Activated CD4-positive, alpha-beta memory T cell treated with anti-CD3 and anti-CD28 coated beads for 36 hours (primary cell): ENCODE data around the gene SON. TPM values are rescaled to one million over a fixed set of nuclear protein-coding genes. Genes with fewer than 3 reads are reported as not detected.
A peak's percentile ranks its signal among the peaks of the same experiment; 100 is the strongest.

Experiments
- CTCF ChIA-PET: fragments of 350-600 bp; sonication (Branson Sonifier 250); formaldehyde crosslinking; loops from one replicate; lab custom pipeline; 2021; ENCODE audit warnings: antibody characterized with exemption, inconsistent platforms; lab: Charles Lee
- POLR2A ChIA-PET: fragments of 350-600 bp; sonication (Branson Sonifier 250); formaldehyde crosslinking; loops from one replicate; lab custom pipeline; 2021; ENCODE audit warnings: antibody characterized with exemption; lab: Charles Lee
- DNase-seq: peaks from one replicate; pipeline ENCODE4 v3.0.0-alpha.2; 2020
- H3K27ac Mint-ChIP-seq: one replicate; pipeline ENCODE4 v1.8.0; 2021; ENCODE audit warnings: mixed read lengths
- H3K27me3 Mint-ChIP-seq: one replicate; pipeline ENCODE4 v1.8.0; 2021; ENCODE audit warnings: mixed read lengths
- H3K36me3 Mint-ChIP-seq: one replicate; pipeline ENCODE4 v1.8.0; 2021; ENCODE audit warnings: mixed read lengths
- H3K4me1 Mint-ChIP-seq: one replicate; pipeline ENCODE4 v1.8.0; 2021; ENCODE audit warnings: low read depth, mixed read lengths
- H3K4me3 Mint-ChIP-seq: one replicate; pipeline ENCODE4 v1.8.0; 2021; ENCODE audit warnings: mild to moderate bottlenecking, mixed read lengths
- H3K9me3 Mint-ChIP-seq: one replicate; pipeline ENCODE4 v1.8.0; 2021; ENCODE audit warnings: mixed read lengths
- intact Hi-C: fragments of 100-400 bp; cut with micrococcal nuclease; formaldehyde crosslinking; loops from one replicate; pipeline ENCODE4 v1.15.1; 2023
- total RNA-seq, 2 experiments: library from RNA; stranded (reverse); gene quantifications; one replicate each; pipeline ENCODE4 v1.2.3, GENCODE V29; 2021

SON gene
- total RNA-seq, 2 experiments from 2014 or later = 270 to 279 TPM

- peaks cover 9% of the 10 kb centered on the region for H3K4me1 Mint-ChIP-seq
- CTCF ChIA-PET = no interaction called here
These were observed 23.9 kb upstream of the SON start for GRCh38 chr21:33518899-33519298.

GRCh38 chr21:33522297-33522952 lies 20.4 kb upstream of the SON start:
- Mint-ChIP-seq H3K9me3 (no peaks in the 10 kb centered on the region), H3K4me1 (no peaks in the 10 kb centered on the region), H3K4me3 (no peak overlapping the region), H3K36me3 (peaks cover 31% of the 10 kb centered on the region), H3K27ac (no peak overlapping the region), H3K27me3 (no peaks in the 10 kb centered on the region)
- intact Hi-C loops = no loop called here
- CTCF ChIA-PET = interaction anchor here (0.6 kb wide), 1 partner anchor 9 kb away, joined by 3 read pairs; no protein-coding TSS in a partner anchor
- POLR2A ChIA-PET = no interaction called here
- DNase-seq = no peak

More at GRCh38 chr21:33518899-33519298, 23.9 kb upstream of the SON start:
- Mint-ChIP-seq H3K9me3 (no peaks in the 10 kb centered on the region), H3K4me3 (no peak overlapping the region), H3K27me3 (no peaks in the 10 kb centered on the region), H3K36me3 (peaks cover 44% of the 10 kb centered on the region), H3K27ac (no peak overlapping the region)
- POLR2A ChIA-PET = no interaction called here
- no peak for DNase-seq
- intact Hi-C loops = no loop called here

- H3K36me3 Mint-ChIP-seq = peaks cover 32% of the 10 kb centered on the region
- DNase-seq = no peak
- intact Hi-C loops = no loop called here
- H3K9me3 Mint-ChIP-seq = no peaks in the 10 kb centered on the region
- no peaks in the 10 kb centered on the region for H3K4me1 Mint-ChIP-seq
- CTCF ChIA-PET = interaction anchor here (2.3 kb wide), 1 partner anchor 83 kb away, joined by 6 read pairs; no protein-coding TSS in a partner anchor
- H3K4me3 Mint-ChIP-seq = no peak overlapping the region
- POLR2A ChIA-PET = no interaction called here
- H3K27ac Mint-ChIP-seq = no peak overlapping the region
- H3K27me3 Mint-ChIP-seq = no peaks in the 10 kb centered on the region
These were observed 19.9 kb upstream of the SON start for GRCh38 chr21:33522953-33523349.

- Mint-ChIP-seq H3K4me3 (no peak overlapping the region), H3K4me1 (peaks cover 1% of the 10 kb centered on the region), H3K27ac (no peak overlapping the region), H3K9me3 (no peaks in the 10 kb centered on the region), H3K27me3 (no peaks in the 10 kb centered on the region), H3K36me3 (peaks cover 66% of the 10 kb centered on the region)
- POLR2A ChIA-PET = interaction anchor here (1.0 kb wide), 1 partner anchor 12 kb away, joined by 5 read pairs; the partner anchor contains the start of gene SON
- intact Hi-C loops = no loop called here
- no peak for DNase-seq
- CTCF ChIA-PET = interaction anchor here (0.7 to 1.6 kb wide), 2 partner anchors 9 to 75 kb away, joined by 3 to 5 read pairs; no protein-coding TSS in a partner anchor
These were observed 11.8 kb upstream of the SON start for GRCh38 chr21:33531007-33531406.

- Mint-ChIP-seq H3K36me3 (peaks cover 62% of the 10 kb centered on the region), H3K27ac (no peak overlapping the region), H3K9me3 (no peaks in the 10 kb centered on the region), H3K4me3 (no peak overlapping the region), H3K27me3 (no peaks in the 10 kb centered on the region), H3K4me1 (peaks cover 12% of the 10 kb centered on the region)
- intact Hi-C loops = no loop called here
- no peak for DNase-seq
- ChIA-PET POLR2A (interaction anchor here (0.7 kb wide), 1 partner anchor 19 kb away, joined by 3 read pairs; no protein-coding TSS in a partner anchor), CTCF (interaction anchor here (2.2 kb wide), 1 partner anchor 69 kb away, joined by 12 read pairs; no protein-coding TSS in a partner anchor)
These were observed 5.6 kb upstream of the SON start for GRCh38 chr21:33537212-33537611.

- CTCF ChIA-PET = interaction anchor here (3.1 kb wide), 1 partner anchor 66 kb away, joined by 15 read pairs; no protein-coding TSS in a partner anchor
- no peak for DNase-seq
- POLR2A ChIA-PET = no interaction called here
- H3K4me3 Mint-ChIP-seq = no peak overlapping the region
- no peaks in the 10 kb centered on the region for H3K9me3 Mint-ChIP-seq
- H3K27me3 Mint-ChIP-seq = no peaks in the 10 kb centered on the region
- H3K36me3 Mint-ChIP-seq = peaks cover 60% of the 10 kb centered on the region
- no peak overlapping the region for H3K27ac Mint-ChIP-seq
- peaks cover 12% of the 10 kb centered on the region for H3K4me1 Mint-ChIP-seq
- intact Hi-C loops = loop anchor here (5.0 to 10.0 kb wide), 4 partner anchors 68 to 1075 kb away; partner anchors contain the start of genes ATP5PO, IL10RB and RCAN1
These were observed 3.2 kb upstream of the SON start for GRCh38 chr21:33539616-33540015.

GRCh38 chr21:33540711-33541104 lies 2.1 kb upstream of the SON start:
- POLR2A ChIA-PET = interaction anchor here (1.5 to 2.0 kb wide), 2 partner anchors 23 to 49 kb away, joined by 3 to 7 read pairs; partner anchors contain the start of gene DNAJC28
- Mint-ChIP-seq H3K27ac (peak overlapping the region; percentile 100), H3K9me3 (no peaks in the 10 kb centered on the region), H3K36me3 (peaks cover 53% of the 10 kb centered on the region), H3K4me1 (peaks cover 19% of the 10 kb centered on the region), H3K4me3 (peak overlapping the region; percentile 96), H3K27me3 (no peaks in the 10 kb centered on the region)
- intact Hi-C loops = loop anchor here (5.0 to 10.0 kb wide), 4 partner anchors 67 to 1074 kb away; partner anchors contain the start of genes ATP5PO, IL10RB and RCAN1
- CTCF ChIA-PET = interaction anchor here (1.1 to 3.1 kb wide), 3 partner anchors 48 to 65 kb away, joined by 3 to 15 read pairs (median 3); partner anchors contain the start of genes DONSON and TMEM50B
- no peak for DNase-seq

- peak overlapping the region; percentile 96 for H3K4me3 Mint-ChIP-seq
- peaks cover 55% of the 10 kb centered on the region for H3K36me3 Mint-ChIP-seq
These were observed 1.6 kb upstream of the SON start for GRCh38 chr21:33541105-33541711.

GRCh38 chr21:33541756-33542639 lies 840 bp upstream of the SON start, which contains the start of gene GART:
TSS of gene GART (minus strand) at chr21:33542117. CDS start at chr21:33539315, 2,802 bp downstream.
- no peaks in the 10 kb centered on the region for H3K27me3 Mint-ChIP-seq
- DNase-seq = peak; percentile 89
- intact Hi-C loops = loop anchor here (1.0 to 10.0 kb wide), 9 partner anchors 46 to 1073 kb away; partner anchors contain the start of genes ATP5PO, DNAJC28, DONSON and IFNAR1
- peaks cover 52% of the 10 kb centered on the region for H3K36me3 Mint-ChIP-seq
- peaks cover 26% of the 10 kb centered on the region for H3K4me1 Mint-ChIP-seq
- H3K4me3 Mint-ChIP-seq = peak within 1 kb of the TSS; percentile 96
- H3K9me3 Mint-ChIP-seq = no peaks in the 10 kb centered on the region
- CTCF ChIA-PET = interaction anchor here (3.1 kb wide), 1 partner anchor 64 kb away, joined by 15 read pairs; no protein-coding TSS in a partner anchor
- POLR2A ChIA-PET = interaction anchor here (1.5 to 3.0 kb wide), 4 partner anchors 25 to 62 kb away, joined by 3 to 16 read pairs (median 6); partner anchors contain the start of genes DNAJC28, DONSON and TMEM50B
- peak within 1 kb of the TSS; percentile 100 for H3K27ac Mint-ChIP-seq

More at GRCh38 chr21:33541105-33541711, 1.6 kb upstream of the SON start:
- intact Hi-C loops = loop anchor here (5.0 to 10.0 kb wide), 4 partner anchors 66 to 1074 kb away; partner anchors contain the start of genes ATP5PO, IL10RB and RCAN1
- DNase-seq = peak; percentile 44
- CTCF ChIA-PET = interaction anchor here (1.1 to 3.1 kb wide), 3 partner anchors 47 to 65 kb away, joined by 3 to 15 read pairs (median 3); partner anchors contain the start of genes DONSON and TMEM50B
- Mint-ChIP-seq H3K27ac (peak overlapping the region; percentile 100), H3K9me3 (no peaks in the 10 kb centered on the region), H3K27me3 (no peaks in the 10 kb centered on the region), H3K4me1 (peaks cover 24% of the 10 kb centered on the region)
- POLR2A ChIA-PET = interaction anchor here (1.5 to 2.0 kb wide), 3 partner anchors 24 to 61 kb away, joined by 3 to 7 read pairs (median 5); partner anchors contain the start of genes DNAJC28 and TMEM50B

GRCh38 chr21:33543505-33544129 lies 779 bp downstream of the SON start:
- ChIA-PET CTCF (interaction anchor here (1.5 to 2.7 kb wide), 5 partner anchors 13 to 182 kb away, joined by 4 to 29 read pairs (median 6); partner anchors contain the start of gene TMEM50B), POLR2A (interaction anchor here (0.5 to 3.0 kb wide), 10 partner anchors 8 to 1124 kb away, joined by 3 to 16 read pairs (median 4); partner anchors contain the start of genes DNAJC28, DONSON and TMEM50B)
- Mint-ChIP-seq H3K4me1 (peaks cover 29% of the 10 kb centered on the region), H3K27ac (peak overlapping the region; percentile 100), H3K27me3 (no peaks in the 10 kb centered on the region), H3K4me3 (peak overlapping the region; percentile 96), H3K9me3 (no peaks in the 10 kb centered on the region), H3K36me3 (peaks cover 40% of the 10 kb centered on the region)
- intact Hi-C loops = loop anchor here (1.0 to 10.0 kb wide), 7 partner anchors 64 to 1071 kb away; partner anchors contain the start of genes ATP5PO, IFNAR1, IL10RB and RCAN1
- DNase-seq = peak; percentile 86
